Small intestine (tissue), 7 donors: ENCODE results near the gene FOSL1. TPM values are rescaled to one million over a fixed set of nuclear protein-coding genes. Genes with fewer than 3 reads are reported as not detected.
A peak's percentile ranks its signal among the peaks of the same experiment; 100 is the strongest.

Experiments
- DNase-seq, 2 donors: peaks; one replicate each; pipeline versions ENCODE4 v3.0.0 to v3.0.0-alpha.2; 2013
- FAIRE-seq: peaks from 2 replicates; lab custom pipeline; 2012; peaks lifted over from hg19 to GRCh38; lab: Jason Lieb, UNC
- H3K27ac ChIP-seq, 3 donors: one replicate each; pipeline ENCODE4 v1.5.1; 2013; ENCODE audit warnings: low read length in 2 of 3, mild to moderate bottlenecking in 2 of 3, control low read depth in 1 of 3, inconsistent platforms in 1 of 3, low read depth in 1 of 3, moderate library complexity in 1 of 3
- H3K27me3 ChIP-seq, 3 donors: one replicate each; pipeline ENCODE4 v1.6.1; 2013; ENCODE audit warnings: low read length in 3 of 3, inconsistent platforms in 1 of 3; ENCODE audit not compliant: control insufficient read depth in 3 of 3, insufficient read depth in 3 of 3
- H3K36me3 ChIP-seq, 3 donors: one replicate each; pipeline ENCODE4 v1.6.1; 2013; ENCODE audit warnings: low read length in 3 of 3, inconsistent platforms in 1 of 3, low read depth in 1 of 3, mild to moderate bottlenecking in 1 of 3, moderate library complexity in 1 of 3; ENCODE audit not compliant: control insufficient read depth in 3 of 3, insufficient read depth in 2 of 3
- H3K4me1 ChIP-seq, 3 donors: one replicate each; pipeline ENCODE4 v1.6.1; 2013; ENCODE audit warnings: low read length in 2 of 3, inconsistent platforms in 1 of 3, low read depth in 1 of 3, mild to moderate bottlenecking in 1 of 3, moderate library complexity in 1 of 3; ENCODE audit not compliant: control insufficient read depth in 3 of 3, insufficient read depth in 2 of 3
- H3K4me3 ChIP-seq, 3 donors: one replicate each; pipeline ENCODE4 v1.5.1; 2013; ENCODE audit warnings: low read length in 3 of 3, control low read depth in 1 of 3, inconsistent platforms in 1 of 3, low read depth in 1 of 3, mild to moderate bottlenecking in 1 of 3, moderate library complexity in 1 of 3
- H3K9me3 ChIP-seq, 2 donors: one replicate each; pipeline ENCODE4 v1.6.1; 2013; ENCODE audit warnings: low read depth in 1 of 2, low read length in 1 of 2; ENCODE audit not compliant: control insufficient read depth in 2 of 2, insufficient read depth in 1 of 2
- WGBS, 3 donors: extraction: QIAGEN DNeasy Blood & Tissue Kit; methylation state at CpG; one replicate each; pipeline ENCODE4 v1.1.7; 2013; 5-methylcytosine and 5-hydroxymethylcytosine counted together
- polyA plus RNA-seq, 4 donors: library from polyadenylated mRNA; stranded (reverse) in 3 of 4; unstranded in 1 of 4; fragments of 200-250 nt in 3 of 4; fragments of 120-200 nt in 1 of 4; gene quantifications; one replicate each; pipeline versions ENCODE4 v1.2.1 to v1.2.3, GENCODE V29; 2013
- donor health status: healthy with polysubstance abuse.
- donor health status: control.
- donor health status: control.
- donor health status: Bipolar disorder and iron deficiency.
- donor health status: healthy.

FOSL1 gene
- polyA plus RNA-seq, 4 donors = 0.04 to 5.2 (median 1.9) TPM

DNA sequence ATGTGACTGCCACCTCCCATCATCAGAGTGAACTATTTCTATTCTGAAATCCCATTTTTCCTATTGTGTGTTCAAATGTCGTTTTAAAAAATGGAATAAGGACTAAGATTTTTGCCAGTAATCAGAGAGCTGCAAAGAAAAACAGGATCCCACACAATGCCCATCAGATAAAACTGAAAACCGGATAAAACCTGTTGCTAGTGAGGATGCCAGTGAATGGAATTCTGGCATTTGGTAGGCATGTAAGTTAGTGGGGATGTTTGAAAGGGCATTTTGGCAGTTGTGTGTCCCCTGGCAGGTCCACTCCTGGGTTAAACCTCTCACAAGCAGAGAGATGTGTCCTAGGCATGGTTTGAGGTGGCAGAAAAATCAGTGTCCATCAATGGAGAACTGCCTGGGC lies 25.2 kb upstream of the FOSL1 start:
- Histone ChIP-seq H3K4me3 (no peak overlapping the region), H3K27ac (no peak overlapping the region), H3K36me3 (peaks cover 0 to 32% (median 3%) of the 10 kb centered on the region in 3 donors), H3K9me3 (no peaks in the 10 kb centered on the region), H3K27me3 (no peaks in the 10 kb centered on the region), H3K4me1 (peaks cover 0 to 6% (median 4%) of the 10 kb centered on the region in 3 donors)
- FAIRE-seq (no peak), DNase-seq (no peak)
- 45 to 75% (median 64%) methylated on average over 2 of the region's 2 CpGs for WGBS, 3 donors

GRCh38 chr11:65922565-65922964 lies 22.4 kb upstream of the FOSL1 start:
- FAIRE-seq (no peak), DNase-seq (no peak)
- no peak overlapping the region for H3K4me3 ChIP-seq
- H3K4me1 ChIP-seq = peaks cover 0 to 17% (median 9%) of the 10 kb centered on the region in 3 donors
- H3K27ac ChIP-seq = no peak overlapping the region
- 78 to 90% (median 82%) methylated on average over 3 of the region's 3 CpGs for WGBS, 3 donors
- H3K9me3 ChIP-seq = no peaks in the 10 kb centered on the region
- H3K36me3 ChIP-seq = peaks cover 0 to 38% (median 3%) of the 10 kb centered on the region in 3 donors
- no peaks in the 10 kb centered on the region for H3K27me3 ChIP-seq

DNA sequence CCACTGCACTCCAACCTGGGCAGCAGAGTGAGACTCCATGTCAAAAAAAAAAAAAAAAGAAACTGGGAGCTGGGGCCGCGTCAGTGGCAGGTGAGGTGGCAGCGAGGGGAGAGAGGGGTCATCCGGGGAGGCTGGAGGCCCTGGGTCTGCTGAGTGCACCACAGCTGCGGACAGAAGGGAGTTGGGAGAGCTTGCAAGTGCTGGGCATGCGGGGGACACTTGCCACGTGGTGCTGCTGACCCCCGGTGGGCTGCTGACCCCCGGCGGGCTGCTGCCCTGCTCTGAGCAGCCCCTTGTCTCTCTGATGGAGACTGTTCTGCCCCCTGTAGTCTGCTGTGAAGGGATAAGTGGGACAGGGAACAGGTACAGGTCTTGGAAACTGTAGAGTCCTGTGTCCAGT lies 21.7 kb upstream of the FOSL1 start:
- no peak for FAIRE-seq
- no peak for DNase-seq

GRCh38 chr11:65921033-65921555 lies 20.9 kb upstream of the FOSL1 start:
- H3K4me3 ChIP-seq = no peak overlapping the region
- 84 to 88% (median 85%) methylated on average over 11 to 12 of the region's 12 CpGs for WGBS, 3 donors
- H3K27me3 ChIP-seq = no peaks in the 10 kb centered on the region
- peaks cover 3 to 22% (median 21%) of the 10 kb centered on the region in 3 donors for H3K4me1 ChIP-seq
- no peak overlapping the region for H3K27ac ChIP-seq
- no peaks in the 10 kb centered on the region for H3K9me3 ChIP-seq
- DNase-seq = no peak
- FAIRE-seq = no peak
- H3K36me3 ChIP-seq = peaks cover 0 to 50% (median 3%) of the 10 kb centered on the region in 3 donors

More for the DNA sequence above, 21.7 kb upstream of the FOSL1 start:
- Histone ChIP-seq H3K4me1 (peaks cover 3 to 22% (median 14%) of the 10 kb centered on the region in 3 donors), H3K36me3 (peaks cover 0 to 45% (median 3%) of the 10 kb centered on the region in 3 donors), H3K9me3 (no peaks in the 10 kb centered on the region), H3K27ac (no peak overlapping the region), H3K4me3 (no peak overlapping the region), H3K27me3 (no peaks in the 10 kb centered on the region)
- 90 to 95% (median 92%) methylated on average over 7 to 10 of the region's 10 CpGs for WGBS, 3 donors

GRCh38 chr11:65920372-65920802 lies 20.2 kb upstream of the FOSL1 start:
- Histone ChIP-seq H3K4me3 (peak overlapping the region in 2 of 3 donors; percentile 85 to 90), H3K27ac (no peak overlapping the region), H3K27me3 (no peaks in the 10 kb centered on the region), H3K4me1 (peaks cover 3 to 22% (median 21%) of the 10 kb centered on the region in 3 donors), H3K9me3 (no peaks in the 10 kb centered on the region), H3K36me3 (peaks cover 0 to 50% (median 3%) of the 10 kb centered on the region in 3 donors)
- DNase-seq (no peak), FAIRE-seq (no peak)
- WGBS, 3 donors = 31 to 60% (median 44%) methylated on average over 15 of the region's 15 CpGs

GRCh38 chr11:65919573-65920371 lies 19.6 kb upstream of the FOSL1 start:
- H3K9me3 ChIP-seq = no peaks in the 10 kb centered on the region
- peaks cover 0 to 48% (median 3%) of the 10 kb centered on the region in 3 donors for H3K36me3 ChIP-seq
- H3K4me1 ChIP-seq = peaks cover 3 to 22% (median 21%) of the 10 kb centered on the region in 3 donors
- peak overlapping the region; percentile 37 to 80 (median 53) for H3K27ac ChIP-seq
- DNase-seq (peak; percentile 41 to 69), FAIRE-seq (no peak)
- H3K4me3 ChIP-seq = peak overlapping the region; percentile 78 to 90 (median 85)
- H3K27me3 ChIP-seq = no peaks in the 10 kb centered on the region
- 0 to 1% (median 1%) methylated on average over 41 to 60 of the region's 60 CpGs for WGBS, 3 donors

DNA sequence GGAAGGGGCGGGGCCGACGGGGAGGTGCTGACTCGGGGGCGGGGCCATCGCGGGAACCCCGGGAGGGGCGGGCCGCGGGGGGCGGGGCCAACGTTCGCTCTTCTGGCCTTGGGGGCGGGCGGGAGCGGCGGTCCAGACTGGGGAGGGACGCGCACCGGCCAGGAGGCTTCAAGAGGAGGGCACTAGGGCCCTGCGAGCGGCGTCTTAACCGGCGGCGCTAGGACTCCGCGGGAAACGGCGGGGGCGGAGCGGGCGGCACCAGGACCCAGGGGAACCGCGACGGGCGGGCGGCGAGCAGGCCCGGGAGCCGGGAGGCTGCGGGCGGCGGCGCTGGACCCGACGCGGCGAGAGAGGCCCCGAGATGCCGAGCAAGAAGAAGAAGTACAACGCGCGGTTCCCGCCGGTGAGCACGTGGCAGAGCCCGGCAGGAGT lies 19.0 kb upstream of the FOSL1 start, which contains the start of gene DRAP1:
TSS of gene DRAP1 (plus strand) at position 286 of the 432 bp plus-strand sequence. CDS start at position 362, 76 bp downstream.
- DNase-seq = peak; percentile 98 to 99
- no peak for FAIRE-seq
- H3K27ac ChIP-seq = peak within 1 kb of the TSS; percentile 53 to 89 (median 82)
- peak within 1 kb of the TSS; percentile 78 to 97 (median 90) for H3K4me3 ChIP-seq
- peaks cover 0 to 44% (median 3%) of the 10 kb centered on the region in 3 donors for H3K36me3 ChIP-seq
- H3K4me1 ChIP-seq = peaks cover 3 to 22% (median 21%) of the 10 kb centered on the region in 3 donors
- 0 to 3% (median 1%) methylated on average over 21 to 59 of the region's 59 CpGs for WGBS, 3 donors
- no peaks in the 10 kb centered on the region for H3K27me3 ChIP-seq
- no peaks in the 10 kb centered on the region for H3K9me3 ChIP-seq
